Right renal cortex interstitium (tissue), 3 donors: ENCODE data around the gene CUBN. TPM values are rescaled to one million over a fixed set of nuclear protein-coding genes. Genes with fewer than 3 reads are reported as not detected.
A peak's percentile ranks its signal among the peaks of the same experiment; 100 is the strongest.

Experiments
- DNase-seq, 3 donors: peaks; one replicate each; pipeline ENCODE4 v3.0.0-alpha.2; 2013; ENCODE audit warnings: low read depth in 3 of 3, low spot score in 2 of 3
- polyA plus RNA-seq, 3 donors: library from polyadenylated mRNA; unstranded; fragments of 120-200 nt; gene quantifications; one replicate each; pipeline ENCODE4 v1.2.1, GENCODE V29; 2013; ENCODE audit not compliant: insufficient read length in 3 of 3

The CUBN gene
- polyA plus RNA-seq, 3 donors, result 182 to 256 (median 237) TPM

GRCh38 chr10:16941067-16941466 is 188.5 kb downstream of the CUBN start:
- DNase-seq, result no peak

GRCh38 chr10:16938952-16939351 is 190.7 kb downstream of the CUBN start:
- no peak for DNase-seq

GRCh38 chr10:16934461-16934860 is 195.2 kb downstream of the CUBN start:
- no peak for DNase-seq

GRCh38 chr10:16933783-16934182 is 195.8 kb downstream of the CUBN start:
- peak in 1 of 3 donors; percentile 25 for DNase-seq

- DNase-seq, result no peak
Measured at GRCh38 chr10:16931930-16932329, 197.7 kb downstream of the CUBN start.

GRCh38 chr10:16930540-16930939 is 199.1 kb downstream of the CUBN start:
- no peak for DNase-seq

GRCh38 chr10:16929069-16929468 is 200.5 kb downstream of the CUBN start:
- DNase-seq, result no peak

GRCh38 chr10:16927546-16927945 is 202.1 kb downstream of the CUBN start:
- DNase-seq, result no peak

GRCh38 chr10:16923726-16924125 is 205.9 kb downstream of the CUBN start:
- DNase-seq, result no peak

- DNase-seq, result no peak
Measured at GRCh38 chr10:16923309-16923708, 206.3 kb downstream of the CUBN start.

GRCh38 chr10:16919121-16919982 is 210.3 kb downstream of the CUBN start:
- no peak for DNase-seq

- no peak for DNase-seq
Measured at GRCh38 chr10:16916496-16916895, 213.1 kb downstream of the CUBN start.

GRCh38 chr10:16915300-16915699 is 214.3 kb downstream of the CUBN start:
- no peak for DNase-seq

- no peak for DNase-seq
Measured at GRCh38 chr10:16913266-16913665, 216.3 kb downstream of the CUBN start.

- no peak for DNase-seq
Measured at GRCh38 chr10:16910793-16911164, 218.8 kb downstream of the CUBN start.

GRCh38 chr10:16909961-16910792 is 219.4 kb downstream of the CUBN start:
- no peak for DNase-seq

- no peak for DNase-seq
Measured at GRCh38 chr10:16909271-16909767, 220.3 kb downstream of the CUBN start.

GRCh38 chr10:16907687-16908086 is 221.9 kb downstream of the CUBN start:
- no peak for DNase-seq

GRCh38 chr10:16905320-16905719 is 224.3 kb downstream of the CUBN start:
- no peak for DNase-seq

GRCh38 chr10:16904639-16905061 is 225.0 kb downstream of the CUBN start:
- DNase-seq, result no peak

- no peak for DNase-seq
Measured at GRCh38 chr10:16904049-16904448, 225.6 kb downstream of the CUBN start.

- DNase-seq, result no peak
Measured at GRCh38 chr10:16902606-16903005, 227.0 kb downstream of the CUBN start.
